HUES48 (cell line): Measurements from ENCODE around the gene NCAPD2.
"Not testable (repeated sequence)": the region's sequence is repeated elsewhere in the genome, so short reads cannot be mapped to it uniquely, and the experiment has no call there.

ENCODE experiments used
- H3K27ac ChIP-seq: one replicate; pipeline ENCODE4 v1.7.0; 2013; ENCODE audit warnings: low read depth, low read length, inconsistent platforms
- H3K27me3 ChIP-seq: 2 replicates; pipeline ENCODE4 v1.6.1; 2013; ENCODE audit warnings: mild to moderate bottlenecking, low read length; ENCODE audit not compliant: control insufficient read depth, insufficient read depth
- H3K36me3 ChIP-seq: 2 replicates; pipeline ENCODE4 v1.6.1; 2013; ENCODE audit warnings: low read length; ENCODE audit not compliant: control insufficient read depth, insufficient read depth
- H3K4me1 ChIP-seq: 2 replicates; pipeline ENCODE4 v1.6.1; 2013; ENCODE audit warnings: mild to moderate bottlenecking, low read length; ENCODE audit not compliant: control insufficient read depth, insufficient read depth
- H3K4me3 ChIP-seq: 2 replicates; pipeline ENCODE4 v1.5.1; 2013; ENCODE audit warnings: mild to moderate bottlenecking, low read depth, low read length
- H3K9ac ChIP-seq: 2 replicates; pipeline ENCODE4 v1.6.1; 2013; ENCODE audit warnings: mild to moderate bottlenecking, low read depth, low read length, moderate library complexity
- H3K9me3 ChIP-seq: 2 replicates; pipeline ENCODE4 v1.6.1; 2013; ENCODE audit warnings: low read length; ENCODE audit not compliant: control insufficient read depth, insufficient read depth

The NCAPD2 gene

GRCh38 chr12:6466184-6466573 is 27.7 kb upstream of the NCAPD2 start:
- Histone ChIP-seq H3K36me3 (peaks cover 44% of the 10 kb centered on the region), H3K27me3 (no peaks in the 10 kb centered on the region), H3K4me3 (no peak overlapping the region), H3K9ac (no peak overlapping the region), H3K4me1 (peaks cover 6% of the 10 kb centered on the region), H3K27ac (no peak overlapping the region), H3K9me3 (no peaks in the 10 kb centered on the region)

GRCh38 chr12:6466751-6467150 is 27.2 kb upstream of the NCAPD2 start:
- not testable (repeated sequence) for H3K4me1 ChIP-seq, H3K27ac ChIP-seq, H3K9ac ChIP-seq, H3K27me3 ChIP-seq, H3K4me3 ChIP-seq, H3K9me3 ChIP-seq
- peaks cover 38% of the 10 kb centered on the region for H3K36me3 ChIP-seq

- not testable (repeated sequence) for H3K27ac ChIP-seq, H3K9me3 ChIP-seq, H3K9ac ChIP-seq, H3K4me1 ChIP-seq, H3K27me3 ChIP-seq, H3K4me3 ChIP-seq
- H3K36me3 ChIP-seq, result peaks cover 28% of the 10 kb centered on the region
Observed at GRCh38 chr12:6467571-6468282, 26.2 kb upstream of the NCAPD2 start.

GRCh38 chr12:6468283-6468575 is 25.7 kb upstream of the NCAPD2 start:
- H3K9ac ChIP-seq, result no peak overlapping the region
- no peak overlapping the region for H3K4me3 ChIP-seq
- H3K4me1 ChIP-seq, result peaks cover 8% of the 10 kb centered on the region
- H3K27me3 ChIP-seq, result no peaks in the 10 kb centered on the region
- H3K9me3 ChIP-seq, result no peaks in the 10 kb centered on the region
- H3K27ac ChIP-seq, result no peak overlapping the region
- peaks cover 24% of the 10 kb centered on the region for H3K36me3 ChIP-seq

- Histone ChIP-seq H3K27me3 (no peaks in the 10 kb centered on the region), H3K9me3 (no peaks in the 10 kb centered on the region), H3K4me1 (peaks cover 8% of the 10 kb centered on the region), H3K4me3 (no peak overlapping the region), H3K36me3 (peaks cover 16% of the 10 kb centered on the region), H3K27ac (no peak overlapping the region), H3K9ac (no peak overlapping the region)
Observed at GRCh38 chr12:6469092-6469491, 24.8 kb upstream of the NCAPD2 start.

- peaks cover 8% of the 10 kb centered on the region for H3K4me1 ChIP-seq
- peak overlapping the region; percentile 71; the same call in 1 of the 2 replicates for H3K9ac ChIP-seq
- H3K4me3 ChIP-seq, result peak overlapping the region; percentile 90
- H3K9me3 ChIP-seq, result no peaks in the 10 kb centered on the region
- peak overlapping the region; percentile 91 for H3K27ac ChIP-seq
- no peaks in the 10 kb centered on the region for H3K27me3 ChIP-seq
- peaks cover 9% of the 10 kb centered on the region for H3K36me3 ChIP-seq
Observed at GRCh38 chr12:6469609-6470374, 24.1 kb upstream of the NCAPD2 start.

- H3K36me3 ChIP-seq, result peaks cover 5% of the 10 kb centered on the region
- H3K4me3 ChIP-seq, result peak within 1 kb of the TSS; percentile 90
- H3K9me3 ChIP-seq, result no peaks in the 10 kb centered on the region
- peak within 1 kb of the TSS; percentile 91 for H3K27ac ChIP-seq
- H3K27me3 ChIP-seq, result no peaks in the 10 kb centered on the region
- H3K4me1 ChIP-seq, result peaks cover 8% of the 10 kb centered on the region
- peak within 1 kb of the TSS; percentile 71 for H3K9ac ChIP-seq
Observed at GRCh38 chr12:6470375-6471163, 23.3 kb upstream of the NCAPD2 start, which contains the start of gene VAMP1. Gene VAMP1, minus strand, starts transcription at chr12:6470677. Its CDS starts 146 bp downstream, at chr12:6470531.

- peaks cover 8% of the 10 kb centered on the region for H3K4me1 ChIP-seq
Observed at GRCh38 chr12:6471989-6472360, 21.9 kb upstream of the NCAPD2 start.

GRCh38 chr12:6472491-6472890 is 21.4 kb upstream of the NCAPD2 start:
- H3K9me3 ChIP-seq, result no peaks in the 10 kb centered on the region
- H3K27ac ChIP-seq, result no peak overlapping the region
- H3K36me3 ChIP-seq, result no peaks in the 10 kb centered on the region; the same call in 1 of the 2 replicates
- H3K27me3 ChIP-seq, result no peaks in the 10 kb centered on the region
- H3K4me1 ChIP-seq, result peaks cover 8% of the 10 kb centered on the region
- no peak overlapping the region for H3K4me3 ChIP-seq
- no peak overlapping the region for H3K9ac ChIP-seq

More at GRCh38 chr12:6471989-6472360, 21.9 kb upstream of the NCAPD2 start:
- Histone ChIP-seq H3K27me3 (no peaks in the 10 kb centered on the region), H3K27ac (no peak overlapping the region), H3K9ac (no peak overlapping the region), H3K36me3 (no peaks in the 10 kb centered on the region; the same call in 1 of the 2 replicates), H3K9me3 (no peaks in the 10 kb centered on the region), H3K4me3 (no peak overlapping the region)

- not testable (repeated sequence) for H3K36me3 ChIP-seq, H3K27me3 ChIP-seq, H3K4me1 ChIP-seq, H3K4me3 ChIP-seq, H3K27ac ChIP-seq, H3K9ac ChIP-seq, H3K9me3 ChIP-seq
Observed at GRCh38 chr12:6475233-6475975, 18.5 kb upstream of the NCAPD2 start.
